ENCODE results near the gene BCO1. TPM values are rescaled to one million over a fixed set of nuclear protein-coding genes. Genes with fewer than 3 reads are reported as not detected.

BCO1 gene
- total RNA-seq, 2 donors from 2014 or later: not detected

DNA sequence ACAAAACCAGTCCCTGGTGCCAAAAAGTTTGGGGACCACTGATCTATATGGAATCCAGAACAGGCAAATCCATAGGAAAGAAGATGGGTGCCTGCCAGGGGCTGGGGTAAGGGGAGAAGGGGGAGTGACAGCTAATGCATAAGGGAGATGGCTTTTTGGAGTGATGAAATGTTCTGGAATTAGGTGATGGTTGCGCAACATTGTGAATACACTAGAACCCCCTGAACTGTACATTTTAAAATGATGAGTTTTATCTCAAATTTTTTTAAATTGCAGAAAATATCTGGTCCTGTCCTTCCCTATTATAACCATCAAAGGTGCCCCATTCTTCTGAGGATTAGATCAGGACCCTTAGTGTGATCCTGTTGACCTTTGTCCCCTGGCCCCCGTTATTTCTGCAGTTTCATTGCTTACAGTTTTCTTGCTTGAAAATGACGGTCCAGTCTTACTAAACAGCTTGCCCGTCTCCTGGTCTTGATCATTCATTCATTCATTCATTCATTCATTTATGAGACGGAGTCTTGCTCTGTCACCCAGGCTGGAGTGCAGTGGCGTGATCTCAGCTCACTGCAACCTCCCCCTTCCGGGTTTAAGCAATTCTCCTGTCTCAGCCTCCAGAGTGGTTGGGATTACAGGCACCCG, 4.6 kb downstream of the BCO1 start:
- Mint-ChIP-seq H3K27me3 (peaks cover 22% of the 10 kb centered on the region), H3K4me1 (peaks cover 6% of the 10 kb centered on the region), H3K36me3 (ENCODE audit: low read depth) (peaks cover 4% of the 10 kb centered on the region), H3K27ac (no peak overlapping the region), H3K4me3 (no peak overlapping the region)
- ATAC-seq: no peak
- no peaks in the 10 kb centered on the region for H3K9me3 ChIP-seq (ENCODE audit: control insufficient read depth, low read length, poor library complexity, severe bottlenecking)
- no peak for DNase-seq

DNA sequence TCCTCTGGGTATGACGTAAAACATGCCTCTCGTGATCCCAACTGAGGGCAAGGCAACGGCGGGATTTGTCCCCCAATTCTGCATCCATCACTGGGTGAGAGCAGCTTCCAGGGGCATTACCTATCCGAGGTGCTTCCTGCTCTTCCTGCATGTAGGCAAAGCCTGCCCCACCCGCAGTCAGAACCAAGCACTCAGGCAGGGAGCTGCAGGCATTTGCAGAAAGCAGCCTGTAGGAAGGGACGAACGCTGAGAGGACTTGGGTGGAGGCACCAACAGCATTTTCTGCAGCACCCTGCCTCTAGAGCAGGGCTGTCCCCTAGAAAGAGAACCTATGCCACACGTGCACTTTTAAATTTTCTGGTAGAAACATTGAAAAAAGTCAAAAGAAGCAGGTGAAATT, 5.5 kb downstream of the BCO1 start:
- peaks cover 4% of the 10 kb centered on the region for H3K36me3 Mint-ChIP-seq (ENCODE audit: low read depth)
- peaks cover 22% of the 10 kb centered on the region for H3K27me3 Mint-ChIP-seq
- DNase-seq (no peak), ATAC-seq (no peak)
- no peak overlapping the region for H3K4me3 Mint-ChIP-seq
- no peaks in the 10 kb centered on the region for H3K4me1 Mint-ChIP-seq
- H3K9me3 ChIP-seq (ENCODE audit: control insufficient read depth, low read length, poor library complexity, severe bottlenecking): no peaks in the 10 kb centered on the region
- no peak overlapping the region for H3K27ac Mint-ChIP-seq

DNA sequence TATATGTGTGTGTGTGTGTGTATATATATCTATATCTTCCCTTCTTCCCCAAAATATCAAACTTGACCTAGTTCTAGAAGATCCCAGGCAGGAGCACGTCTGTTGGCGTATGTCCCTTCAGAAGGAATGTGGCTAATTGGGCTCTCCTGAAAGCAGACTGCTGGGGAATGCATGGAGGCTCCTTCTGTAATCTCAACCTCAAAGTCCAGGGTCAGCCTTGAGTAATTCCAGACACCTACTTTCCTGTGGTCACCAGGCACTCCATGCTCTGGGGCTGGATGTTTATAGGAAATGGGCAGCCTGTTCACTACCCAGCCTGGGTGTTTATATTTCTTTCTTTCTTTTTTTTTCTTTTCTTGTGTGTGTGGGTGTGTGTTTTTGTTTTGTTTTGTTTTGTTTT, 13.4 kb downstream of the BCO1 start:
- H3K4me3 Mint-ChIP-seq: no peak overlapping the region
- no peak overlapping the region for H3K27ac Mint-ChIP-seq
- no peak for DNase-seq
- H3K9me3 ChIP-seq (ENCODE audit: control insufficient read depth, low read length, poor library complexity, severe bottlenecking): no peaks in the 10 kb centered on the region
- ATAC-seq: no peak
- no peaks in the 10 kb centered on the region for H3K4me1 Mint-ChIP-seq
- peaks cover 15% of the 10 kb centered on the region for H3K27me3 Mint-ChIP-seq
- H3K36me3 Mint-ChIP-seq (ENCODE audit: low read depth): no peaks in the 10 kb centered on the region

- DNase-seq (no peak), ATAC-seq (no peak)
- no peaks in the 10 kb centered on the region for H3K9me3 ChIP-seq (ENCODE audit: control insufficient read depth, low read length, poor library complexity, severe bottlenecking)
- Mint-ChIP-seq H3K27me3 (peaks cover 15% of the 10 kb centered on the region), H3K4me3 (no peak overlapping the region), H3K36me3 (ENCODE audit: low read depth) (no peaks in the 10 kb centered on the region), H3K27ac (no peak overlapping the region), H3K4me1 (no peaks in the 10 kb centered on the region)
These were observed 14.7 kb downstream of the BCO1 start for GRCh38 chr16:81253141-81253540.

- Mint-ChIP-seq H3K4me1 (no peaks in the 10 kb centered on the region), H3K27ac (no peak overlapping the region), H3K27me3 (peaks cover 14% of the 10 kb centered on the region), H3K36me3 (ENCODE audit: low read depth) (no peaks in the 10 kb centered on the region), H3K4me3 (no peak overlapping the region)
- ATAC-seq: no peak
- no peak for DNase-seq
- no peaks in the 10 kb centered on the region for H3K9me3 ChIP-seq (ENCODE audit: control insufficient read depth, low read length, poor library complexity, severe bottlenecking)
These were observed 16.5 kb downstream of the BCO1 start for GRCh38 chr16:81254922-81255526.

GRCh38 chr16:81259916-81260315, 21.4 kb downstream of the BCO1 start:
- no peak overlapping the region for H3K4me3 Mint-ChIP-seq
- peaks cover 7% of the 10 kb centered on the region for H3K27me3 Mint-ChIP-seq
- ATAC-seq (no peak), DNase-seq (no peak)
- no peaks in the 10 kb centered on the region for H3K36me3 Mint-ChIP-seq (ENCODE audit: low read depth)
- peaks cover 3% of the 10 kb centered on the region for H3K4me1 Mint-ChIP-seq
- H3K9me3 ChIP-seq (ENCODE audit: control insufficient read depth, low read length, poor library complexity, severe bottlenecking): no peaks in the 10 kb centered on the region
- H3K27ac Mint-ChIP-seq: no peak overlapping the region

- Mint-ChIP-seq H3K4me1 (peaks cover 3% of the 10 kb centered on the region), H3K27ac (no peak overlapping the region), H3K27me3 (peaks cover 5% of the 10 kb centered on the region), H3K4me3 (no peak overlapping the region), H3K36me3 (ENCODE audit: low read depth) (no peaks in the 10 kb centered on the region)
- ATAC-seq (no peak), DNase-seq (no peak)
- H3K9me3 ChIP-seq (ENCODE audit: control insufficient read depth, low read length, poor library complexity, severe bottlenecking): no peaks in the 10 kb centered on the region
These were observed 22.7 kb downstream of the BCO1 start for GRCh38 chr16:81261049-81261648.

DNA sequence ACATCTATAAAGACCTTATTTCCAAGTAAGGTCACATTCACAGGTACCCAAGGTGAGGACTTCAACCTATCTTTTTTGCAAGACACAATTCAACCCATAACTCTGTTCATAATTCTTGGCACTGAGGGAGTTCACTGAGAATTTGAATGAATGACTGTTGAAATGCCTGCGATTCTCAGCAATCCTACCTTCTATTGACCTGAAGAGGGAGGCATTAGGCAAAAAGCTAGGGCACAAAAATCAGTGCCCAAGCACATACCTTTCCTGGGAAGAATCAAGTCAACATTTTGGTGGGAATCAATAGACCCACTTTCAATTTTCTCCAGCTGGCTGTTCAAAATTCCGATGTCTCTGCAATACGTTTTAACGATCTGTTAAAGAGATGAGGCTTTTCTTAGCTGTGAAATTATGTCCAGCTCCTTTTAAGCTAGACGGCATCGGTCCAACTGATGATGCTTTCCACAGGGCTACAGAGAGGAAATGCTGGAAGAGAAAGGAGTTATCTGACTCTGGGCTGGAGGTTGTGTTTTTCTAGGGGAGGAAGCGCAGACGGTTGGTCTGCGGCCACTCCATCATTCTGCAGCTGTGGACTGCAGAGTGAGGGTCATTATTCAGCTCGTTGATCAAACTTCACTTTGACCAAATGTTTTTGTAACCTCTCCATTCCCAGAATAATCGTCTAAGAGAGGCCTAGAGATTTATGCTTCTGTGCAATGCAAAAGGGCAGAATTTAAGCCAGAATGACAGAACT, 25.2 kb downstream of the BCO1 start:
- Mint-ChIP-seq H3K4me1 (peaks cover 3% of the 10 kb centered on the region), H3K27me3 (peaks cover 14% of the 10 kb centered on the region), H3K36me3 (ENCODE audit: low read depth) (no peaks in the 10 kb centered on the region), H3K4me3 (no peak overlapping the region), H3K27ac (no peak overlapping the region)
- no peak for ATAC-seq
- no peak for DNase-seq
- no peaks in the 10 kb centered on the region for H3K9me3 ChIP-seq (ENCODE audit: control insufficient read depth, low read length, poor library complexity, severe bottlenecking)

DNA sequence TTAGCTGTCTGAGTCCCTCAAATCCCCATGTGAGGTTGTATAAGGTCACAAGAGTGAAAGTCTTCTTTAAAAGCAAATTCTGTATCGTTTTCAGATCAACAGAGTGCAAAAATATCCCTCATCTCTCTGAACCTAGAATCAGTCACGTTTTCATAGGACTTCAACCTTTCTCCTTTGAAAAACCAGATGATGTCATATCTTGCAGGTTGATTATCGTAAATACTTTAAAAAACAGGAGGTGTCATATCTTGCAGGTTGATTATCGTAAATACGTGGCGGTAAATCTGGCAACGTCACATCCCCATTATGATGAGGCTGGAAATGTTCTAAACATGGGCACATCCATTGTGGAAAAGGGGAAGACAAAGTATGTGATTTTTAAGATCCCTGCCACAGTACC, 25.9 kb downstream of the BCO1 start:
- Mint-ChIP-seq H3K4me1 (peaks cover 3% of the 10 kb centered on the region), H3K4me3 (no peak overlapping the region), H3K27ac (no peak overlapping the region), H3K36me3 (ENCODE audit: low read depth) (no peaks in the 10 kb centered on the region), H3K27me3 (peaks cover 14% of the 10 kb centered on the region)
- no peak for DNase-seq
- no peaks in the 10 kb centered on the region for H3K9me3 ChIP-seq (ENCODE audit: control insufficient read depth, low read length, poor library complexity, severe bottlenecking)
- ATAC-seq: no peak

- ATAC-seq (no peak), DNase-seq (no peak)
- Mint-ChIP-seq H3K27ac (no peak overlapping the region), H3K27me3 (peaks cover 10% of the 10 kb centered on the region), H3K36me3 (ENCODE audit: low read depth) (no peaks in the 10 kb centered on the region), H3K4me3 (no peak overlapping the region), H3K4me1 (peaks cover 3% of the 10 kb centered on the region)
- H3K9me3 ChIP-seq (ENCODE audit: control insufficient read depth, low read length, poor library complexity, severe bottlenecking): no peaks in the 10 kb centered on the region
These were observed 26.6 kb downstream of the BCO1 start for GRCh38 chr16:81265052-81265451.

DNA sequence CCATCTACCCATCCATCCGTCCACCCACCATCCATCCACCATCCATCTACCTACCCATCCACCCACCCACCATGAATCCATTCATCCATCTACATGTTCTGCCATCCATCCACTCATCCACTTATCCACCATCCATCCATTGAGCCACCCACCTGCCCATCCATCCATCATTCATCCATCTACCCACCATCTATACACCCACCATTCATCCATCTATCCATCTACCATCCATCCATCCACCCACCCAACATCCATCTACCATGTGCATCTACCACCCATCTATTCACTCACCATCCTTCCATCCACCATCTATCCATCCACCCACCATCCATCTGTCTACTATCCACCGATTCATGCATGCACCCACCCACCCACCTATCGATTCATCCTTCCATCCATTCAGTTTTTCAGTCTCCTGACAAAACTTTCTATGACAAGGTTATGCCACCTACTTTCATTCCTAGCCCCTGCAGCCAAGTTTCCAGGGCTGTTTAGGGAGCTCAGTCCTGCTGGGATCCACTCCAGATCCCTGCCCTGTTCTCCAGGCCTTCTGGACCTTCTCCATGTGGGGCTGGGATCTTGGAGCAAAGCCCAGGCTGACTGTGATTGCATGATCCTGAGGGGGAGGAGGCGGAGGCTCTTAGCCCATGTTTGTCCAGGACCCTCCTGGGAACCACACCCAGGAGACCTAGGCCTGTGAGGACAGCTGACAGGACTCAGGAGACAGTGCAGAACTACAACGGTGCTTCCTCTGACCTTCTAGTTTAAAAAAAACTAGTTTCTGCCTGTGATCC, 27.4 kb downstream of the BCO1 start:
- DNase-seq: no peak
- no peaks in the 10 kb centered on the region for H3K9me3 ChIP-seq (ENCODE audit: control insufficient read depth, low read length, poor library complexity, severe bottlenecking)
- no peak overlapping the region for H3K27ac Mint-ChIP-seq
- ATAC-seq: no peak
- no peaks in the 10 kb centered on the region for H3K36me3 Mint-ChIP-seq (ENCODE audit: low read depth)
- no peak overlapping the region for H3K4me3 Mint-ChIP-seq
- peaks cover 1% of the 10 kb centered on the region for H3K4me1 Mint-ChIP-seq
- peaks cover 8% of the 10 kb centered on the region for H3K27me3 Mint-ChIP-seq

GRCh38 chr16:81266680-81267095, 28.2 kb downstream of the BCO1 start:
- H3K27ac Mint-ChIP-seq: no peak overlapping the region
- H3K36me3 Mint-ChIP-seq (ENCODE audit: low read depth): peaks cover 2% of the 10 kb centered on the region
- H3K4me3 Mint-ChIP-seq: no peak overlapping the region
- H3K9me3 ChIP-seq (ENCODE audit: control insufficient read depth, low read length, poor library complexity, severe bottlenecking): no peaks in the 10 kb centered on the region
- no peak for ATAC-seq
- H3K4me1 Mint-ChIP-seq: no peaks in the 10 kb centered on the region
- DNase-seq: no peak
- peaks cover 13% of the 10 kb centered on the region for H3K27me3 Mint-ChIP-seq

DNA sequence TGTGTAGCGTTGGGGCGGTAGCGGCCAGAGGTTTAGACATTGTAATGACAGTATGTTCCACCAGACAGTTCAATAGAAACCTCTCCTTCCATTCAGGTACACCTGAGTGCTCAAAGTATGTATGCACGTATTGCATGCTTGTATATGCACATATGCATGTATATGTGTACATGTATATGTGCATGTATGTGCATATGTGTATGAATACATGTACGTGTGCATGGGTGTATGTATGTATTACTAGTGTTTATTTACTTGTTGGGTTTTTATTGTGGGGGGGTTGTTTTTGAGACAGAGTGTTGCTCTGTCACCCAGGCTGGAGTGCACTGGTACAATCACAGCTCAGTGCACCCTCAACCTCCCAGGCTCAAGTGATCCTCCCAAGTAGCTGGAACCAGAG, 30.0 kb downstream of the BCO1 start:
- Mint-ChIP-seq H3K36me3 (ENCODE audit: low read depth) (peaks cover 2% of the 10 kb centered on the region), H3K4me1 (no peaks in the 10 kb centered on the region), H3K4me3 (no peak overlapping the region), H3K27ac (no peak overlapping the region), H3K27me3 (peaks cover 25% of the 10 kb centered on the region)
- H3K9me3 ChIP-seq (ENCODE audit: control insufficient read depth, low read length, poor library complexity, severe bottlenecking): no peaks in the 10 kb centered on the region
- ATAC-seq (no peak), DNase-seq (no peak)

Data from T-helper 17 cell (primary cell).